Colonic mucosa (tissue), 4 donors: ENCODE measurements around the gene ZRANB3. TPM values are rescaled to one million over a fixed set of nuclear protein-coding genes. Genes with fewer than 3 reads are reported as not detected.

Experiments used
- DNase-seq: peaks from one replicate; pipeline ENCODE4 v3.0.0-alpha.2; 2020
- H3K27ac ChIP-seq: fragments of 200-600 bp; one replicate; pipeline ENCODE4 v1.8.0; 2021
- H3K27me3 ChIP-seq: fragments of 200-600 bp; one replicate; pipeline ENCODE4 v1.8.0; 2021
- H3K36me3 ChIP-seq: fragments of 200-600 bp; one replicate; pipeline ENCODE4 v1.8.0; 2021
- H3K4me1 ChIP-seq: fragments of 200-600 bp; one replicate; pipeline ENCODE4 v1.8.0; 2021; ENCODE audit warnings: mild to moderate bottlenecking
- H3K4me3 ChIP-seq: fragments of 200-600 bp; one replicate; pipeline ENCODE4 v1.8.0; 2021
- H3K9ac ChIP-seq, 2 donors: one replicate each; pipeline ENCODE4 v1.7.0; 2013; ENCODE audit warnings: control low read depth in 2 of 2, low read depth in 2 of 2, low read length in 2 of 2
- H3K9me3 ChIP-seq: fragments of 200-600 bp; one replicate; pipeline ENCODE4 v1.8.0; 2021
- intact Hi-C: fragments of 100-400 bp; cut with DNase I; formaldehyde crosslinking; loops from one replicate; pipeline ENCODE4 v1.14.1; 2022
- total RNA-seq, 2 donors: library from RNA; stranded (reverse); fragmentation: NEBNext Ultra II Directional in 1 of 2; extraction: Animal tissue kit (Norgen Biotek cat#: 25700) in 1 of 2; gene quantifications; one replicate each; pipeline ENCODE4 v1.2.1, GENCODE V29; 2021
- TF ChIP-seq, protein P1 (sequence below): fragments of 200-600 bp; IDR thresholded peaks from one replicate; pipeline ENCODE4 v1.8.0; 2022; ENCODE audit warnings: antibody characterized with exemption, mild to moderate bottlenecking
- donor health status: healthy.
- donor health status: DM: no; HTN: no; CAD: no.
- donor health status: DM: no; HTN: no; CAD: no.

Gene ZRANB3
- total RNA-seq, 2 donors from 2014 or later: 2.5 to 7.8 TPM

DNA sequence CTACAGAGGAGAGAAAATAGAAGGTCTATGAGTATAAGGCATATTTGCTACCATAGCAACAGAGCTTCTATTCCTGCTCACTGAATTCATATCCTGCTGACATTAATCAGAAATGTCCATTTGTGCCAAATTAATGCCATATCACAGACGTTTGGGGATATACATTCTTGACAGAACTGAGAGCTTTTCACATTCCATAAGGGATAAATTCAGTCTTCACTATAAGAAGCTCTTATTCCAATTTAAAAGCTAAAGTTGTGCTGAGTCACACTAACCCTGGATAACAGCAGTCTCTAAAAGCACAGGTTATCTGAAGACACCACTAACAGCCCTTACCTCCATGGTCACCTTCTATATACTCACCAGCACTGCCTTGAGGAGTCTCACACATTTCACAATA, 300.9 kb downstream of the ZRANB3 start:
- no peaks in the 10 kb centered on the region for H3K4me1 ChIP-seq
- DNase-seq: no peak
- no peak overlapping the region for H3K4me3 ChIP-seq
- TF ChIP-seq, protein P1, sequence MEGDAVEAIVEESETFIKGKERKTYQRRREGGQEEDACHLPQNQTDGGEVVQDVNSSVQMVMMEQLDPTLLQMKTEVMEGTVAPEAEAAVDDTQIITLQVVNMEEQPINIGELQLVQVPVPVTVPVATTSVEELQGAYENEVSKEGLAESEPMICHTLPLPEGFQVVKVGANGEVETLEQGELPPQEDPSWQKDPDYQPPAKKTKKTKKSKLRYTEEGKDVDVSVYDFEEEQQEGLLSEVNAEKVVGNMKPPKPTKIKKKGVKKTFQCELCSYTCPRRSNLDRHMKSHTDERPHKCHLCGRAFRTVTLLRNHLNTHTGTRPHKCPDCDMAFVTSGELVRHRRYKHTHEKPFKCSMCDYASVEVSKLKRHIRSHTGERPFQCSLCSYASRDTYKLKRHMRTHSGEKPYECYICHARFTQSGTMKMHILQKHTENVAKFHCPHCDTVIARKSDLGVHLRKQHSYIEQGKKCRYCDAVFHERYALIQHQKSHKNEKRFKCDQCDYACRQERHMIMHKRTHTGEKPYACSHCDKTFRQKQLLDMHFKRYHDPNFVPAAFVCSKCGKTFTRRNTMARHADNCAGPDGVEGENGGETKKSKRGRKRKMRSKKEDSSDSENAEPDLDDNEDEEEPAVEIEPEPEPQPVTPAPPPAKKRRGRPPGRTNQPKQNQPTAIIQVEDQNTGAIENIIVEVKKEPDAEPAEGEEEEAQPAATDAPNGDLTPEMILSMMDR: no peak
- H3K27me3 ChIP-seq: no peaks in the 10 kb centered on the region
- no peak overlapping the region for H3K27ac ChIP-seq
- intact Hi-C loops: no loop called here
- no peak overlapping the region for H3K9ac ChIP-seq
- no peaks in the 10 kb centered on the region for H3K9me3 ChIP-seq
- H3K36me3 ChIP-seq: no peaks in the 10 kb centered on the region

DNA sequence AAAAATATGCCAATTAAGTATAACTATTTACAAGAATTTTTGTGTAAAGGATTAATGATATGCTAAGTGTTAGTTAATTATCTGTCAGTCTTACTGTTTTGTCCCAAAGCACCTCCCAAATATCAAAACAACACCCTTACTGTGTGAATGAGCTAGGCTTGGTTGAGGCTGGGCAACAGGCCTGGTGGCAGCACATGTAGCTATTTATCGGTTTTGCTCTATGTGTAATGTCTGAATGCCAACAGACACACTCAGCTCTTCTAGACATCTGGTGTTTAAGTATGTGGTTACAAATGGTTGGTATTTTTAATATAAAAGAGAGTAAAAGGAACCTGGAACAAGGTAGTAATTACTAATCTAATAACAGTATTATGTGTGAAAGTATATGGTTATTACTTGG, 303.6 kb downstream of the ZRANB3 start:
- intact Hi-C loops: no loop called here
- TF ChIP-seq, protein P1: no peak
- H3K4me3 ChIP-seq: no peak overlapping the region
- no peaks in the 10 kb centered on the region for H3K27me3 ChIP-seq
- H3K9me3 ChIP-seq: no peaks in the 10 kb centered on the region
- H3K4me1 ChIP-seq: no peaks in the 10 kb centered on the region
- H3K27ac ChIP-seq: no peak overlapping the region
- H3K36me3 ChIP-seq: no peaks in the 10 kb centered on the region
- no peak overlapping the region for H3K9ac ChIP-seq
- DNase-seq: no peak

DNA sequence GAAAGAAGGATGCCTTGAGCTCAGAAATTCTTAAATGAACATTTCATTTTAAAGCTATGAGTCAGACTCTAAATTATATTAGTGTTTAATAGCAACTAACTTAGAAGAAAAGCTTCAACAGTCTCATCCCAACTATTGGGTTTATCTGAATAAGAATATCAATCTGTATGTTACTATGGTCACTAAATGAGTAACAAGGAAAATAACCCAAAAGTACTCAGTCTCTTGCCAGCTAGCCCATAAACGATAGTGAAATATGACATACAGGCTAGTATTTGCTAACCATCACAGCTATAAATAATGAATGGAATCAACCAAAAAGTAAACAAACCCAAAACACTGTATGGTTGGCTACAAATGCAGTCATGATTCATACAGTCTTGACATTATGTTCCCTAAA, 304.1 kb downstream of the ZRANB3 start:
- H3K4me1 ChIP-seq: no peaks in the 10 kb centered on the region
- intact Hi-C loops: no loop called here
- no peak overlapping the region for H3K9ac ChIP-seq
- no peak for DNase-seq
- H3K36me3 ChIP-seq: no peaks in the 10 kb centered on the region
- no peak overlapping the region for H3K4me3 ChIP-seq
- H3K9me3 ChIP-seq: no peaks in the 10 kb centered on the region
- TF ChIP-seq, protein P1: no peak
- H3K27me3 ChIP-seq: no peaks in the 10 kb centered on the region
- H3K27ac ChIP-seq: no peak overlapping the region

DNA sequence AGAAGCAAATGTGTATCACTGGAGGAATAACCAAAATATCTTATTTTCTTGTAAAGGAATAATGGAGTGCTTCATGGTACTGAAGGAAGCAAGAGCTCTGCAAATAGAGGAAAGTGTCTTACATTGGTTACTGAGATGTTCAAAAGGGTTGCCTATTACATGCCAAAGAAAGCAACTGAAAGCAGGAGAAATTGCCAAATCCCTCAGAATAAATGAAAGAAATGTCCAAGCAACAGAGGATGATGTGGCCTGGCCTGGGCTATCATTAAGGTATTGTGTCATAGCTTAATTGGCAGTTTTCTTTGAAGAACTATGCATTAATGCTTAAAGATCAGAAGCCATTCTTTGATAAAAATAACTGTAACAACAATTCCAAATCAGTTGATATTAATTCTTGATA, 305.2 kb downstream of the ZRANB3 start:
- Histone ChIP-seq H3K27me3 (no peaks in the 10 kb centered on the region), H3K4me1 (no peaks in the 10 kb centered on the region), H3K36me3 (no peaks in the 10 kb centered on the region), H3K4me3 (no peak overlapping the region), H3K9ac (no peak overlapping the region), H3K9me3 (no peaks in the 10 kb centered on the region), H3K27ac (no peak overlapping the region)
- TF ChIP-seq, protein P1: no peak
- intact Hi-C loops: no loop called here
- DNase-seq: no peak

DNA sequence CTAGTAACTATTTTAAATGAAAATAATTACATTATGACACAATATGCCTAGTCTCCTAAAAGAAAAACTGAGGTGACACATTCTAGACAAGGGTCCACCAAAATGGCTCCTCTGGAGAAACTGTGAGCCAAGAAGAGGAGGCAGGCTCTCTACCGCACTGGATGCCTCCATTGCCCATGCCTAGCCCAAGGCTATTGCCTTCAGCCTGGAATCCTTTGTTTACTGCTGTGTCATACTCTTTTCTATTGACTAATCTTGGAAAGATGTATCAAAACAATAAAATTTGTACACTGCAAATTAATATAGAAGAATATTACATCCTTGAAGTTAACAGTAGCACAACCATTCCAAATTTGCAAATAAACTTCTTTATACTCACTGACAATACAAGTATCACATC, 311.8 kb downstream of the ZRANB3 start:
- Histone ChIP-seq H3K27me3 (no peaks in the 10 kb centered on the region), H3K36me3 (no peaks in the 10 kb centered on the region), H3K27ac (no peak overlapping the region), H3K4me1 (no peaks in the 10 kb centered on the region), H3K9me3 (no peaks in the 10 kb centered on the region), H3K4me3 (no peak overlapping the region), H3K9ac (no peak overlapping the region)
- no peak for DNase-seq
- TF ChIP-seq, protein P1: no peak
- intact Hi-C loops: no loop called here

DNA sequence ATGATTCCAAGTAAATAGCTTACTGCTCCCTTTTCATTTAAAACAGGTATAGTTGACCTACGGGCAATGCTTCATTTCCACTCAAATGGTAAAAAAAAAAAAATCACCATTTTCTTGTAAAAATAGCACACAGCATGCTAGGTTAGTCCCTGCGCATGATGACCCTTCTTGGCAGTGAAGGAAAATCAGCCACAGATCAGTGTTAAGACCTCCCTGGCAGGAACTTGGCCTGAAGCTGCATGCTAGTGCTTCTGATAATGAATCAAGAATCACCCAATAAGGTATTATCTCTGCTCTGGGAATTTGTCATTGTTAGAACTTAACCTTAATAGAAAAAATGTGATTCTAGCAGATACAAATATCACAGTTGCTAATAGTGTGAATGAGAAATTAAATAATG, 312.6 kb downstream of the ZRANB3 start:
- TF ChIP-seq, protein P1: no peak
- no peak overlapping the region for H3K9ac ChIP-seq
- no peak overlapping the region for H3K27ac ChIP-seq
- no peaks in the 10 kb centered on the region for H3K27me3 ChIP-seq
- H3K36me3 ChIP-seq: no peaks in the 10 kb centered on the region
- no peak overlapping the region for H3K4me3 ChIP-seq
- no peaks in the 10 kb centered on the region for H3K4me1 ChIP-seq
- DNase-seq: no peak
- intact Hi-C loops: no loop called here
- H3K9me3 ChIP-seq: no peaks in the 10 kb centered on the region
